HG03139 (cell line): ENCODE data around the gene INPP5D.
"Not testable (repeated sequence)": the region's sequence is repeated elsewhere in the genome, so short reads cannot be mapped to it uniquely, and the experiment has no call there.

Source experiments
- ATAC-seq: cut with Tn5 transposase; IDR thresholded peaks from one replicate; pipeline ENCODE4 v1.9.1; 2021; ENCODE audit not compliant: unreplicated experiment

INPP5D gene

DNA sequence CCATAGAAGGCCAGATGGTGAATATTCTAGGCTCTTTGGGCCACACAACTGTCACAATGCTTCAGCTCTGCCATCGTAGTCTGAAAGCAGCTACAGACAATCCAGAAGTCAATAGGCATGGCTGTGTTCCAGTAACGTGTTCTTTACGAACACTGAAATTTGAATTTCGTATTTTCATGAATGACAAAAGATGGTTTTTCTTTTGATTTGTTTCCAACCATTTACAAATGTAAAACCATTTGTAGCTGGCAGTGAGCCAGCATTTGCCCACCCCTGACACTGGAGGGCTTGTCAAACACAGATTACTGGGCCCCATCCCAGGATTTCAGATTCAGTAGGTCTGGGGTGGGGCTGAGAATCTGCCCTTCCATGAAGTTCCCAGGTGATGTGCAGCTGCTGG lies 108.3 kb downstream of the INPP5D start:
- ATAC-seq: no peak

DNA sequence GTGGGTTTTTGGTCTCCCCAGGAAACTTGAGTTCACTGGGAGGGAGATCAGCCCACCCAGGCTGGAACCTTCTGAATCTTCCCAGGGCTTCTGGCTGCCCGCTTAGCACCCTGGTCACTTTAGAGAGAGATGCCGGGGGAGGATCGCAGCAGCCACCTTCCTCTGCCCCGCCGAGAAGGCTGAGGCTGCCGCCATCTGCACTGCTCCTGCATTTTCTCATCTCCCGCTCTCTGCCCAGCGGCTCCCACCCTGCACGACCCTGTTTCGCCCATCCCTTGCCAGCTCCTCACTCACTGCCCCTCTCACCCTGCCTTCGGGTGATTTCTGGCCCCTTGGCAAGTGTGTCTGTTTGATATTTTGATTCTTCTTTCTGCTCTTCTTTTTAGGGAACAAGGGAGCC lies 108.8 kb downstream of the INPP5D start:
- ATAC-seq: no peak

DNA sequence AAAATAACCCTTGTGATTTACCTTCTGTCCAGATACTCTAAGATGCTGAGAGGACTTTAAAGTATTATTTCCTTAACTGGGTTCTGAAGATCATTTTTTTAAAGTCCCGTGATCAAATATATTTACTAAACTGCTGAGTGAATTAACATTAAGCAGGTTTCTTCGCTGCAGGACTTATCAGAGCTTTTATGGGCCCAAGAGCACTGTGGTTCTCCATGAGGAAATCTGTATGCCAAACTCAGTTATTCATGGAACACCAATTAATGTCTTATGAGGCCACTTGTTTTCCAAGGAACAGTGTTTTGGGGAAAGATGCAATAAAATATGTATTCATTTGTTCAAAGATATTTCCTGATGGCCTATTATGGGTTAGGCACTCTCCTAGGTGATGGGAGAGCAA lies 111.2 kb downstream of the INPP5D start:
- ATAC-seq: no peak

DNA sequence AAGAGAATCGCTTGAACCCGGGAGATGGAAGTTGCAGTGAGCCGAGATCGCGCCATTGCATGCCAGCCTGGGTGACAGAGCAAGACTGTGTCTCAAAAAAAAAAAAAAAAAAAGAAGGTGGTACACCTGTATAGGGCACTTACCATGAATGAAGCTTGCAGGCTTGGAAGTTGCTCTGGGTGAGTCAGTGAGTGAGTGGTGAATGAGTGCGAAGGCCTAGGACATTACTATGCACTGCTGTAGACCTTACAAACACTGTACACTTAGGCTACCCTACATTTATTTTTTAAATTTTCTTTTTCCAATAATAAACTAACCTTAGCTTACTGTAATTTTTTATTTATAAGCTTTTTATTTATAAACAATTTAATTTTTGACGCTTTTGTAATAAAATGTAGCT lies 113.0 kb downstream of the INPP5D start:
- ATAC-seq: no peak

DNA sequence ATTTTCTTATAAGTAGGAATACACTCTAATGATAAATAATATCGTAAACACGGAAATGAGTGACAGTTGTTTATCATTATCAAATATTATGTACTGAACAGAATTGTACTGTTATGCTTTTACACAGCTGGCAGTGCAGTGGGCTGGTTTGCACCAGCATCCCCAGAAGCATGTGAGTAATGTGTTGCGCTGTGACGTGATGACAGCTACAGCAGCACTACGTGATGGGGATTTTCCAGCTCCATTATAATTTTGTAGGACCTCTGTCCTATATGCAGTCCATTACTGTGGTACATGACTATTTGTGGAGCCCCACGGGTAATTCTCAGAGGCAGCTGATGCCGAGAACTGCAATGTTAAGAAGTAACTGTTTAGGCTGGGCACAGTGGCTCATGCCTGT lies 114.0 kb downstream of the INPP5D start:
- no peak for ATAC-seq

DNA sequence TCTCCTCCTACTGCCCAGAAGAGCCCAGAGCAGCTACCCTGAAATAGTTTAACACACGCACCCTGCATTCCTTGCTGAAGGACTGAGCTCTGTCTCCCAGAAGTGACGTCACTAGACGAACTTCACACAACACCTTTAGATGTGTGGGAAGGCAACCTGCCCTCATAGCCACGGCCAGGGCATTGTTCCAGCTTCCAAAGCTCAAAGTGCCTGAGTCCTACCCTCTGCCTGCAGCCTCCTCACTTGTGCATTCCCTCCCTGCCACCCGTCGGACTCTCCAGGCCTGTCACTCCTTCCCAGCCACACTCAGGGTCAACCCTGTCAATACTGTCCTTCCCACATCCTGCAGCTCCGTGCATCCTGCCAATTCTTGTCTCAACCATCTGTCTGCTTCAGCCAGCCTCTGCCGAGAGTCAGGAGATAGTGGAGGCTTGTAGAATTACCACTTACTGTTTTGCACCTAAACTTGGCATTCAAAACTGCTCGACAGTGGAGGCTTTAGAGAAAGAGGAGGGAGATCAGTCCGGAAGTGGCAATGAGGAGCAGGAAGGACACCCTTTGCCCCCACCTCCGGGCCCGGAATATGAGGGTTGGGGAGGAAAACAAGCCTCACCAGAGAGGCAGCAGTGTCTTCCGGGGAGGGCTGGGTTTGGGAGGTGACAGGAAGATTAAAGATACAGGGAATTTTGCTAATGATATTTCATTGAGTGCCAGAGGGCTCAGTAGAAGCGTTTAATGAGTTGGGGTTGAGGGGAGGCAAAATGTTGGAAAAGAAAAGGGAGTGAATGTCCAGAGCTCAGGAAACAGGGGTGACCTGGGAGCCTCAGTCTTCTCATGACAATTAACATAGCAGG lies 119.1 kb downstream of the INPP5D start:
- no peak for ATAC-seq

DNA sequence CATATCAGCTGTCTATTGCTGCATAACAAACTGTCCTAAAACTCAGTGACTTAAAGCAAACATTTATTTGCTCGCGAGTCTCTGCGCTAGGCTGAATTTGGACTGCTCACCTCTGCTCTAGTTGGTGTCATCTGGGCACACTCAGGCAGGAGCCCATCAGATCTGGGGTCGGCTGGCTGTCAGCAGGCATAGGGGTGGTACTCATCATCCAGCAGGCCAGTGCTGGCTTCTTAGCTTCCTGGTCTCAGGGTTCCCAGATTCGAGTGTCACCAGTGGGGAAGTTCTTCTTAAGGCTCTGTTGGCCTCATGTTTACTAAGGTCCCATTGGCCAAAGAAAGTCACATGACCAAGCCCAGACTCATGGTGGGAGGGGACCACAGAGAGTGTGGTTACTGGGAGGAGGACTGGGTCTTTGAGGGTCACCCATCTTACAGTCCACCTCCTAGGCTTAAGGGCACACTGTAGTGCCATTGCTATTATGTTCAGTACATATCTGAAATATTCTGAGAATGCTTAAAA lies 119.8 kb downstream of the INPP5D start:
- no peak for ATAC-seq

DNA sequence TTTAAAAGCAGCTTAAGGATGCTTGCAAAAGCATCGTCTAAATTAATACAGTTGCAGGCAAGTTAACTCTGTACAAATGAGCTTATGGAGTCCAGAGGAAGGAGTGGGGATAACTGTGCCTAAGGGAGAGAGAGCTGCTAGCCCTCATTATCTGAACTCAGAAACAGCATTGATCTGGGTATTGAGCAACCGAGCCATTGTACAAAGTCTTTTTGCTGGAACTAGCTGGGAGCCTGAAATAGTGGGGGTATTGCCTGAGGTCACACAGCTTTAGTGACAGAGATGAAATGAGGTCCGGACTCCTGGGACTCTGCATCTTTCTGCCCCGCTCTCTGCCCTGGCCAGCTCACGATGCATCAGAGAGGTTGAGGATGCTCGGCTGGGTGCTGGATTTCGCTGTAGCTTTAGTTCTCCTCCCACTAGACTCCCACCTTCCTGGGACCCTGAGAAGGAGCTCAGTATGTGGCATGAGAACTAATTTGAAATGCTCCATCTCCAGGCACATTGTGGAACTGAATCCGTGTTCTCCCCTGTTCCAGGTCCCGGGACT lies 123.8 kb downstream of the INPP5D start:
- ATAC-seq: no peak

DNA sequence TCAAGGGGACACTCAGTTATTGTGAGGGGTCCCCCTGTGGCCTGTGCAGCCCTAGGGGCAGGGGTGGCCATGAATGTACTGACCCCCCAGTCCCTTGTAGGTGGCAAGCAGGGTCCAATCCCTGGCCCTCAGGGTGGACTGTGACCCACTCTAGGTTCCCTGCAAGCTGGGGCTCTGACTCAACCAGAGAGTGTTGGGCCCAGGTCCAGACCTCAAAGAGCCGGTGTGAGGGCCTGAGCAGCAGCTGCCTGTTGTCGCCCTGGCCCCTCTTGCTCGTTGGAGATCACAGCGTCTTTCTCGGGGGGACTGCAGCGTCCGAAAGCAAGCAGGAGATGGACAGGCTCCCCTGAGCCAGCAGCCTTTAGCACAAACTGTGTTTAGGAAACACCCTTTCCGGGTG lies 124.5 kb downstream of the INPP5D start:
- ATAC-seq: no peak

DNA sequence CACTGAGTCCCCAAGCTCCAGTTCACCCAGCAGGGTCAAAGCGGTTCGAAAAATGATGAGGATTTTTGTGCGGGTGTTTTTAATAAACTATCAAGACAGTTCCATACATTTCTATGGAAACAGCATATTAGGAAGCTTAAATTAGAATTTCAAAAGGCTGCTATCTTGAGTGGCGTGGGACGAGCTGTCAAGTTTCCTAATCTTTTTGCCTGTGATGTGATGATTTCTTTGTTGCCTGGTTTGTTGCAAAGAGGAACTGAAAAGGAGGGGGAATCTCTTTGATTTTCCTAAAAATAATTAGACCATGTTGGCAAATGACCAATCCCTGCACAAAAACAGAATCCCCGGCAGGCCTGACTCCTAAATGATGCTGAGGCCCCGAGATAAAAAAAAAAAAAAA lies 125.2 kb downstream of the INPP5D start:
- no peak for ATAC-seq

DNA sequence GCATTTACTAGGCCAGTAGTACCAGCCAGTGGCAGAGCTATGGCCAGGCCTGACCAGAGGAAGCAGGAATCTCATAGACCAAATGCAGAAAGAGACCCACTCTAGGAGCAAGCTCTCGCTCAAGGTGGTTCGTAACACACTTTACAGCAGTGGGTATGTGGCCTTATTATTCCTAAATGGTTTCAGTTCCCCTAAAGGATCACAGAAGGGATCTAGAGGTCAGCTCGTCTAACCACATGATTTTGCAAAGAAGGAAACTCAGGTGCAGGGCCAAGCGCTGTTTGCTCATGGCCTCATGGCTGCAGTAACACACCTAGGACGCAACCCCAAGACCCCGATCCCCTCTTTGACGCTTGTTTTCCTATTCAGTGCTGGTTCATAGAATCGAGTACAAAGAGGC lies 125.8 kb downstream of the INPP5D start:
- ATAC-seq: no peak

DNA sequence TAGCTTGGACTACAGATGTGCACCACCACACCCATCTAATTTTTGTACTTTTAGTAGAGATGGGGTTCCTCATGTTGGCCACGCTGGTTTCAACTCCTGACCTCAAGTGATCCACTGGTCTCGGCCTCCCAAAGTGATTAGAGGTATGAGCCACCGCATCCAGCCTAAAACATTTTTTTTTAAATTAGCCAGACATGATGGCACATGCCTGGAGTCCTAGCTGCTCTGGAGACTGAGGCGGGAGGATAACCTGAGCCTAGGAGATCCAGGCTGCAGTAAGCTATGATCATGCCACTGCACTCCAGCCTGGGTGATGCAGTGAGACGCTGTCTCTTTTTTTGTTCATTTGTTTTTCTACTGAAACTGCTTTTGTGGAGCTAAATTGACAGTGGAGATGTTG lies 126.7 kb downstream of the INPP5D start:
- ATAC-seq: no peak

DNA sequence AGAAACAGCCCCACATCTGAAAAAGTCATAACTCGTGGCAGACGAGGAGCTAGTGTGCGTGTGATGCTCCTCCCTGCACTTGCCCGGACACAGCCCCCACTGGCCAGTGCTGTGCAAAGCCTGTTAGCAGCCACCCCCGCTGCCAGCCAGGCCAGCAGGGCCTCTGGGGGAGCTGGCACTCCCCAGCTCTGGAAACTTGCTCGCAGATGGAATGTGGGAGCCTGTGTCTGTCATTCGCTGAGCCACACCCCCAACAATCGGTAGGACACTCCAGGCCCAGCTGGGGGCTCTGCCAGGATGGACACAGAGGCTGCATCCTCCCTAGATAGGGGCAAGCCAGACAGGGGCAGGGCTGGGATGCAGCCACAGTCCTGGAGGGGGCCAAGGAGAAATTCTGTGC lies 128.9 kb downstream of the INPP5D start:
- no peak for ATAC-seq

DNA sequence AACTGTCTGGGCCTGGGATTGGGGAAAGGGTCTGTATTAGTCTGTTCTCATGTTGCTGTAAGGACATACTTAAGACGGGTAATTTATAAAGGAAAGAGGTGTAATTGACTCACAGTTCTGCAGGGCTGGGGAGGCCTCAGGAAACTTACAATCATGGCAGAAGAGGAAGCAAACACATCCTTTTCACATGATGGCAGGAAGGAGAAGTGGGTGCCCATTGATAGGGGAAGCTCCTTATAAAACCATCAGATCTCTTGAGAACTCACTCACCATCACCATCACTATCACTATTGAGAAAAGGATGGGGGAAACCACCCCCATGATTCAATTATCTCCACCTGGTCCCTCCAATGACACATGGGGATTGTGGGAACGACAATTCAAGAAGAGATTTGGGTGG lies 130.9 kb downstream of the INPP5D start:
- ATAC-seq: not testable (repeated sequence)

DNA sequence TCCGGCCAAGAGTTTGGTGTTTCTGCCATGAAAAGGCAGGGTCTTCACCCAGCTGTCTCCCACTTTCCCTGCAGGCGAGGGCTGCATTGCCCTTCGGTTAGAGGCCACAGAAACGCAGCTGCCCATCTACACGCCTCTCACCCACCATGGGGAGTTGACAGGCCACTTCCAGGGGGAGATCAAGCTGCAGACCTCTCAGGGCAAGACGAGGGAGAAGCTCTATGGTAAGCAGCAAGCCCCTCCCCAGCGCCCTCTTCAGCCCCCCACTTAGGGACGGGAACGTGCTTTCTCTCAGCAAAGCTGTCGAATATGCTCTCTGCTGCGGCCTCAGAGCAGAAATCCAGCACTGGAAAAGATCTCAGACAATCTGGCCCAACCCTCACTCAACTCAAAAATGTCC lies 133.6 kb downstream of the INPP5D start:
- ATAC-seq: no peak

DNA sequence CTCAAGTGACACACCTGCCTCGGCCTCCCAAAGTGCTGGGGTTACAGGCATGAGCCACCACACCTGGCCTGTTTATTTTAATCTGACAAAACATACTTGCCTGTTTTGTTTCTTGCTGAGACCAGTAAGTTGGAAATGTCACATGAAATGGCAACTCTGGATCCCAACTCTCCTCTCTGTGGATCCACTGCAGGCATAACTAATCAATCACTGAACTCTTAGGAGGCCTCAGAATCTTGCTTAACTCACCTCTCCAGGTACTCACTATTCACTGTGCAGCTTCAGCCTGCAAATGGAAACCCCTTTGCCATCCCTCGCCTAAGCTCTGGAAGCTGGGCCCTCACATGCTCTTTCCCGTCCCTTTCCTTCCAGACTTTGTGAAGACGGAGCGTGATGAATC lies 134.9 kb downstream of the INPP5D start:
- no peak for ATAC-seq

DNA sequence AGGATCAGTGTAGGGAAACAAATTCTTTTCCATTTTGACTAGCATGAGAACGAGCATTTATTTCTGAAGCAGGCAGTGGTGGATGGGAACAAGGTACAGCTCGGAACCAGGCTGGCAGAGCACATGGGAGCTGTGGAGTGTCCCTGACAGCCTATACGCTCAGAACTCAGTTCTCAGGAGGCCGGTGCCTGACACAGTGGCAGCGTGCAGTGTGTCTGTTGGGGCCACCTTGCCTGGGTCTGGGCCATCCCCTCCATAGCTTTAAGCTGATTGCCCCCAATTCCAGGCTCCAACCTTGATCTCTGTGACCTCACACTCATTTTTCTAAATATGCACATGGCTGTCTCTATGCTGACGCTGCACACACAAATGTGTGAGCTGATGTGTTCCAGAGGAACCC lies 136.9 kb downstream of the INPP5D start:
- ATAC-seq: no peak

DNA sequence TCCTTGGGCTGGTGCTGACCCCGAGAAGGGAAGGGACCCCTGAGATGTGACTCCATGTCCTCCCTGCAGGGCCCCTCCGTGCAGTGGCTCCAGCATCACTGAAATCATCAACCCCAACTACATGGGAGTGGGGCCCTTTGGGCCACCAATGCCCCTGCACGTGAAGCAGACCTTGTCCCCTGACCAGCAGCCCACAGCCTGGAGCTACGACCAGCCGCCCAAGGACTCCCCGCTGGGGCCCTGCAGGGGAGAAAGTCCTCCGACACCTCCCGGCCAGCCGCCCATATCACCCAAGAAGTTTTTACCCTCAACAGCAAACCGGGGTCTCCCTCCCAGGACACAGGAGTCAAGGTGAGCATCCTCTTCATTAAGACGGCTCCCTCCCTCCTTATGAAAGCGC lies 137.9 kb downstream of the INPP5D start:
- ATAC-seq: no peak

DNA sequence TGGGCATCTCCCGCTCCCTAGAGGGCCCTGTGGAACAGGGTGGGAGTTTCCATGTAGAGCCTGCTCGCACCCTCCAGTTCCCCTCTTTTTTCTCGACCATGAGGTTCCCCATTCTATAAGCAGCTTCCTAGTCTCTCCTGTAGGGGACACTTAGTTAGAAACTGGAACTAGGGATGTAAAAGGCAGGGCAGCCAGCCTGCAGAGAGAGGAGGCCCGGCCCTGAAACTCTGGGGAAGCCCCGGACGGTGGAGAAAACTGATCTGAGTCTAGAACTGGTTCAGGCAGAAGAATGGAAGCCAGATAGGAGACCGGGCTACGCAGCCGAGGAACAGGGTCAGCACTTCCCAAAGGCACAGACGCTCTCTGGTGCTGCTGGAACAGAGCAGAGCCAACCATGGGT lies 139.7 kb downstream of the INPP5D start:
- ATAC-seq: no peak

DNA sequence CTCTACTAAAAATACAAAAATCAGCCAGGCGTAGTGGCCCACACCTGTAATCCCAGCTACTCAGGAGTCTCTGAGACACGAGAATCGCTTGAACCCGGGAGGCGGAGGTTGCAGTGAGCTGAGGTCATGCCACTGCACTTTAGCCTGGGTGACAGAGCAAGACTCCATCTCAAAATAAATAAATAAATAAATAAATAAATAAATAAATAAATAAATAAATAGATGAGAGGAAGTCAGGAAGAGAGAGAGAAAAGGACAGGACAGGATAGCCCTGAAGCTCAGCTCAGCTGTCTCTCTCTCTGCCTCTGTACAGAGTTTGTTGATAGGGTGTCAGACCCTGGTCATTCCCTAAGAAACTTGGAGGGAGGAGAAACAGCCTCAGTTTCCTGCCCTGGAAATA lies 140.6 kb downstream of the INPP5D start:
- not testable (repeated sequence) for ATAC-seq

DNA sequence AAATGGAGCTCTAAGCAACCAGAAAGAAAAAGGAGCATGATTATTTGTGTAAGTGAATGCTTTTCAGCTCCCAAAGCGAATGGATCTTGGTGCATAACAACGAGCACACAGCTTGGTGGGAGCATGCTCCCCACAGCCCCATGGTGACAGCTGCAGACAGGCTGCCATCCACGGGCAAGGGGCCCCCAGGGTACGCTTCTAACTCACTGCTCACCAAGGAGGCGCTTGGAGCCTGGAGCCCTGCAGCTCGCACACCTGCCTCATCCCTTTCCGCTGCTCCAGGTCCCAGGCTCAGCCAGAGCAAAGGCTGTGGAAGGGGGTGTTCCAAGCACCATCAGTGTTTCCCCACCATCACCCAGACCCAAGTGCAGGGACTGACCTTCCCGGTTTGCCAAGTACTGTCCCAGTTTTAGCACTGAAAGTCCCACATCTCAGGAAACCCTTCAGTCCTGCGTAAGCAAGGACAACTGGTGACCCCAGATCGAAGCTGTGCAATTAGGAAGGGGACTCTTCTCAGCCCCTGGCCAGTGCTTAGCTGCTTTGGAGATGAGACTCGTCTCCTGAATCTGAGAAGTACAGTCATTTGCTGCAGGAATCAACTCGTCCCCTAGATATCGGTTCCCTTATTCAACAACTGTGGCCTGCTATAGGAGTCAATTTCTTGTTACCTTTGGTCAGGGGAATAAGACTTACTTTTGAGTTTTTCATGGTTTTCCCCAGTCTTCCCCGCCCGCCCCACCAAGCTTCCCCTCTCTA lies 141.3 kb downstream of the INPP5D start:
- ATAC-seq: no peak

DNA sequence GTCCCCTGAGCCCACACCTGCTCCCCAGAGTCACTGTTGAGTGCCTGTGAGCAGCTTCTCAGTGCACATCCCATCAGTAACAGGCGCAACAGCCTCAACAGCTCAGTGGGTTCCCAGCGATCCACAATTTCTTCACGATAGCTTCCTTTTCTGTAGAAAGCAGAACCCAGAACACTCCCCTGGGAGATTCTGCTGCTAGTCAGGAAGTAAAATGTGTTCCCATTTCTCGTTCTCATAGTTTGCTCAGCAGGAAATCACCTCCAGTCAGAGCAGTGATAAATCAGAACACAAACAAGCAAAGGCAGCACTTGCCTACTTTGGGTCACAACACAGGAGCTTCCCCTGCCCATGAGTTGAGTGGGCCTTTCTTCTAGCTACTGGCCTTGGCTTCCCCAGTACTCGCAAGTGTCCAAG lies 142.4 kb downstream of the INPP5D start:
- ATAC-seq: no peak
